Uterus (tissue), 2 donors: ENCODE measurements around the gene RELL2.

Source experiments
- CTCF ChIP-seq, 4 experiments: fragments of 200-600 bp in 2 of 4; fragments of 450-650 bp in 2 of 4; sonication (generic) in 2 of 4; IDR thresholded peaks; one replicate each; pipeline ENCODE4 v1.5.1; 2016 to 2019; ENCODE audit warnings: antibody characterized with exemption in 4 of 4, mild to moderate bottlenecking in 2 of 4, moderate library complexity in 1 of 4
- POLR2A ChIP-seq, 2 donors: fragments of 450-650 bp; IDR thresholded peaks; one replicate each; pipeline ENCODE4 v1.6.1; 2016; ENCODE audit warnings: antibody characterized with exemption in 2 of 2, mild to moderate bottlenecking in 1 of 2, moderate library complexity in 1 of 2

- TF ChIP-seq CTCF (IDR thresholded peaks at IDR 0.05) (no peak), POLR2A (IDR thresholded peaks at IDR 0.05) (no peak)
These were observed 32.7 kb upstream of the RELL2 start for GRCh38 chr5:141603923-141604717.
